HG03342 (cell line): ENCODE results near the gene PRKN.

Experiments
- ATAC-seq: cut with Tn5 transposase; IDR thresholded peaks from one replicate; pipeline ENCODE4 v1.9.1; 2021; ENCODE audit warnings: mild to moderate bottlenecking, moderate library complexity; ENCODE audit not compliant: unreplicated experiment

The PRKN gene

GRCh38 chr6:162203287-162203686 is 524.3 kb downstream of the PRKN start:
- no peak for ATAC-seq

- no peak for ATAC-seq
Observed at GRCh38 chr6:162200945-162201690, 526.4 kb downstream of the PRKN start.

GRCh38 chr6:162200041-162200440 is 527.5 kb downstream of the PRKN start:
- ATAC-seq: no peak

GRCh38 chr6:162198925-162199324 is 528.6 kb downstream of the PRKN start:
- ATAC-seq: no peak

- no peak for ATAC-seq
Observed at GRCh38 chr6:162198076-162198475, 529.5 kb downstream of the PRKN start.

GRCh38 chr6:162195441-162195840 is 532.1 kb downstream of the PRKN start:
- no peak for ATAC-seq

GRCh38 chr6:162190981-162191380 is 536.6 kb downstream of the PRKN start:
- no peak for ATAC-seq

GRCh38 chr6:162187168-162187935 is 540.2 kb downstream of the PRKN start:
- ATAC-seq: no peak

- ATAC-seq: no peak
Observed at GRCh38 chr6:162184465-162184864, 543.1 kb downstream of the PRKN start.

- no peak for ATAC-seq
Observed at GRCh38 chr6:162181741-162182401, 545.7 kb downstream of the PRKN start.

- no peak for ATAC-seq
Observed at GRCh38 chr6:162181111-162181510, 546.5 kb downstream of the PRKN start.

GRCh38 chr6:162179196-162179951 is 548.2 kb downstream of the PRKN start:
- ATAC-seq: no peak

GRCh38 chr6:162178666-162179065 is 548.9 kb downstream of the PRKN start:
- no peak for ATAC-seq

- ATAC-seq: no peak
Observed at GRCh38 chr6:162178266-162178665, 549.3 kb downstream of the PRKN start.

GRCh38 chr6:162177746-162178145 is 549.8 kb downstream of the PRKN start:
- ATAC-seq: no peak

GRCh38 chr6:162173466-162173865 is 554.1 kb downstream of the PRKN start:
- no peak for ATAC-seq

- no peak for ATAC-seq
Observed at GRCh38 chr6:162165479-162165878, 562.1 kb downstream of the PRKN start.

GRCh38 chr6:162157167-162157870 is 570.2 kb downstream of the PRKN start:
- peak; percentile 85 for ATAC-seq

GRCh38 chr6:162156146-162156545 is 571.4 kb downstream of the PRKN start:
- ATAC-seq: no peak

GRCh38 chr6:162154930-162155329 is 572.6 kb downstream of the PRKN start:
- ATAC-seq: no peak
